ENCODE data around the gene HDAC9.

Gene HDAC9

DNA sequence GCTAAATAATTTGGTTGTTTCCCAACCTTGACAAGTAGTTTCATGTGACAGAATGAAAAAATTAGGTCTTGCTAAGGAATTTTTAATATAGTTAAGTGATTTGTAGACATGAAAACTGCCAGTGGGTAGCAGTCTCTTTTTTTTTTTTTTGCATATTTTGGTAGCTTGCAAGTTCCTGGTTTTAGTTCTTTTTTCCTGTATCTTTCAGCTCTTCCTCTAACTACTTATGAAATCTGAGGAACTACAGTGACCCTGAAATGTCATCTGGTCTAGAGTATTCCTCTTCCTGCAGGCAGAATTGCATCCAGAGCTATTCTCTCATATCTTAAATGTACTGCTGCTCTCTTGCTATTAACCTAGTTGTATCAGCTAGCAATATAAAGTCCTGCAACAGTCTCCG, 160.4 kb downstream of the HDAC9 start:
- H3K4me3 ChIP-seq: no peak overlapping the region
- no peak overlapping the region for H3K9ac ChIP-seq
- H3K9me3 ChIP-seq: no peaks in the 10 kb centered on the region
- H3K4me1 ChIP-seq: no peaks in the 10 kb centered on the region
- H3K27me3 ChIP-seq: no peaks in the 10 kb centered on the region
- peaks cover 69% of the 10 kb centered on the region for H3K36me3 ChIP-seq
- no peak overlapping the region for H3K4me2 ChIP-seq
- H3K27ac ChIP-seq: no peak overlapping the region
- TF ChIP-seq Cebpa-rat (IDR thresholded peaks at IDR 0.05): no peak
- H4K20me1 ChIP-seq: no peaks in the 10 kb centered on the region

DNA sequence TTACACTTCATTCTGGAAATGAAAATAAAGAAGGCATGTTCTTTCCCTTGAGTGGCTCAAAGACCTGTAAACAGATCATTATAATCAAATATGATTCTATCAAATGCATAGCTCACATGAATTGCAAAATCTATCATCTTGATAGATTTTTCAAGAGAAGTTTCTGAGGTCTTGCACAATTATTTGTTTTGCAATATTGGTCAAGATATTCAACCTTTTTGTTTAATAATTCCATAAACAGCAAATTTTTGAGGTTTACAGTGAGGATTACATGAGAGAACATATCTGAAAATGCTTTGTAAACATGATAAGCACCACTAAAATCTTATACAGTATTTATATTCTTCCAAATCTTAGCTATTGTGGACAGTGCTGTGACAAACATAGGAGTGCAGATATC, 160.8 kb downstream of the HDAC9 start:
- no peak overlapping the region for H3K27ac ChIP-seq
- peaks cover 70% of the 10 kb centered on the region for H3K36me3 ChIP-seq
- H3K27me3 ChIP-seq: no peaks in the 10 kb centered on the region
- no peak for TF ChIP-seq Cebpa-rat (IDR thresholded peaks at IDR 0.05)
- H3K4me2 ChIP-seq: no peak overlapping the region
- H3K4me1 ChIP-seq: no peaks in the 10 kb centered on the region
- H3K9ac ChIP-seq: no peak overlapping the region
- no peaks in the 10 kb centered on the region for H3K9me3 ChIP-seq
- no peak overlapping the region for H3K4me3 ChIP-seq
- no peaks in the 10 kb centered on the region for H4K20me1 ChIP-seq

DNA sequence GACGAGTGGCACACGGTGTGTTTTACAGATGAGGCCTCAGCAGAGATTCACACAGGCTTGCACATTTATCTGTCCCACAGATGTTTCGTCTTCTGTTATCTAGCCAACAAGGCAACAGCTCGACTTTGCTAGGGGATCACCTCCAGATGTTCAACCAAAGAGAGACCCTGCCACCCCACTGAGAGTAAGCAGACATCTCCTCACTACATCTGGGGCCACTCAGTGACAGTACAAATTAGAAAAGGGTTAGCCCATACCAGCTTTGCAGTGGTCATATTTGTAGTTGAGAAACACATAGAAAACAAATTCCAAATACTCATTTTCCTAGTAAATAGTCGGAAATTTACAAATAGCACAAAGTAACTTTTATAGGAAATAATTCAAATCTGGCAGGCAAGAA, 164.2 kb downstream of the HDAC9 start:
- TF ChIP-seq Cebpa-rat (IDR thresholded peaks at IDR 0.05): no peak
- Histone ChIP-seq H4K20me1 (no peaks in the 10 kb centered on the region), H3K36me3 (peaks cover 61% of the 10 kb centered on the region), H3K9me3 (no peaks in the 10 kb centered on the region), H3K27ac (no peak overlapping the region), H3K27me3 (no peaks in the 10 kb centered on the region), H3K9ac (no peak overlapping the region), H3K4me1 (peaks cover 13% of the 10 kb centered on the region), H3K4me2 (no peak overlapping the region), H3K4me3 (no peak overlapping the region)

DNA sequence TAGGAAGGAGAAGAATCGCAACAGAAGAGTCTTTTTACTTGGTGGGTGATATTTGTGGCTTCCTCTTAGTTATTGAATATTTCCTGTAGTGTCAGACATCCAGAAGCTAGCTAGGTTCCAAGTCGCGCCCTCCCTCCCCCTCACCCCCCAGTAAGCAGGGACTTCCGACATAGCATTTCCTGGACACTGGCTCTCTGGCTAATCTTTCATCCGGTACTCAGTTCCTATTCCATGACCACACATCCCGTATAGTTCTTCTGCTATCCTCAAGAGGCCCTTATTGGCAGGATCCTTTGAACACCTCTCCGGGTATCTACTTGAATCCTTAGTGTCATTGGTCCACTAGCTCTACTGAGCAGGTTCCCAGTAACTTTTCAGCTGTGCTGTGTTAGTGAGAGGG, 167.8 kb downstream of the HDAC9 start:
- Histone ChIP-seq H3K4me2 (peak overlapping the region; percentile 27), H3K27me3 (no peaks in the 10 kb centered on the region)
- TF ChIP-seq Cebpa-rat (IDR thresholded peaks at IDR 0.05): no peak

DNA sequence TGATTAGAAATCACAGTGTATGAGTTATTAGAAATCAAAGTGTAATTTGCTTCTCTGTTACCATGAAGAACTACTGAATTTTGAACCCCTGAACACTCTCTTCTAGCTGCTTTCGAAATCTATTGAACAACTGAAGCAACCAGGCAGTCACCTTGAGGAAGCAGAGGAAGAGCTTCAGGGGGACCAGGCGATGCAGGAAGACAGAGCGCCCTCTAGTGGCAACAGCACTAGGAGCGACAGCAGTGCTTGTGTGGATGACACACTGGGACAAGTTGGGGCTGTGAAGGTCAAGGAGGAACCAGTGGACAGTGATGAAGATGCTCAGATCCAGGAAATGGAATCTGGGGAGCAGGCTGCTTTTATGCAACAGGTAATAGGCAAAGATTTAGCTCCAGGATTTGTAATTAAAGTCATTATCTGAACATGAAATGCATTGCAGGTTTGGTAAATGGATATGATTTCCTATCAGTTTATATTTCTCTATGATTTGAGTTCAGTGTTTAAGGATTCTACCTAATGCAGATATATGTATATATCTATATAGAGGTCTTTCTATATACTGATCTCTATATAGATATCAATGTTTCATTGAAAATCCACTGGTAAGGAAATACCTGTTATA, 170.7 kb downstream of the HDAC9 start:
- Histone ChIP-seq H3K9ac (no peak overlapping the region), H3K4me1 (peaks cover 13% of the 10 kb centered on the region), H3K36me3 (peaks cover 35% of the 10 kb centered on the region), H3K4me2 (no peak overlapping the region), H3K9me3 (no peaks in the 10 kb centered on the region), H3K27me3 (no peaks in the 10 kb centered on the region), H3K27ac (no peak overlapping the region), H4K20me1 (no peaks in the 10 kb centered on the region), H3K4me3 (no peak overlapping the region)
- TF ChIP-seq Cebpa-rat (IDR thresholded peaks at IDR 0.05): no peak

More for the DNA sequence above, 167.8 kb downstream of the HDAC9 start:
- no peaks in the 10 kb centered on the region for H4K20me1 ChIP-seq
- H3K4me1 ChIP-seq: peaks cover 13% of the 10 kb centered on the region
- no peaks in the 10 kb centered on the region for H3K9me3 ChIP-seq
- H3K4me3 ChIP-seq: no peak overlapping the region
- no peak overlapping the region for H3K9ac ChIP-seq
- H3K27ac ChIP-seq: no peak overlapping the region
- H3K36me3 ChIP-seq: peaks cover 47% of the 10 kb centered on the region

DNA sequence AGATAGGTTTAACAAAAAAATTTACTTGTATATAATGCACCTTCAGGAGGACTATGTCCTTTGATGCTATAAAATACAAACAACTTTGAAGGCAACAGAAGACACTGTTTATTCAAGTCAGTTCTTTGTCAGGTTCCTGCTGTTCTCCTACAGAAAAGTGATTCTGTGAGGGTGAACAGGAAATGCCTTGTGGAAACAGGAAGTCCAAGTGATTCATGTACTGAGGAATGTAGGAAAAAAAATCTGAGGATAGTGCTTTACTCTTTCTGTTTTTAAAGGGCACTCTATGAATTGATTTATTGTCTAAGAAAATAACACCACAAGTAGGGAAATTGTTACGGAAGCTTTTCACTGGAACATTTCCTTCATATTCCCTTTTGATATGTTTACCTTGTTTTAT, 171.9 kb downstream of the HDAC9 start:
- Histone ChIP-seq H3K27ac (no peak overlapping the region), H3K27me3 (no peaks in the 10 kb centered on the region), H3K36me3 (peaks cover 40% of the 10 kb centered on the region), H4K20me1 (no peaks in the 10 kb centered on the region), H3K9me3 (no peaks in the 10 kb centered on the region), H3K4me1 (peaks cover 10% of the 10 kb centered on the region), H3K4me2 (no peak overlapping the region), H3K9ac (no peak overlapping the region), H3K4me3 (no peak overlapping the region)
- TF ChIP-seq Cebpa-rat (IDR thresholded peaks at IDR 0.05): no peak

DNA sequence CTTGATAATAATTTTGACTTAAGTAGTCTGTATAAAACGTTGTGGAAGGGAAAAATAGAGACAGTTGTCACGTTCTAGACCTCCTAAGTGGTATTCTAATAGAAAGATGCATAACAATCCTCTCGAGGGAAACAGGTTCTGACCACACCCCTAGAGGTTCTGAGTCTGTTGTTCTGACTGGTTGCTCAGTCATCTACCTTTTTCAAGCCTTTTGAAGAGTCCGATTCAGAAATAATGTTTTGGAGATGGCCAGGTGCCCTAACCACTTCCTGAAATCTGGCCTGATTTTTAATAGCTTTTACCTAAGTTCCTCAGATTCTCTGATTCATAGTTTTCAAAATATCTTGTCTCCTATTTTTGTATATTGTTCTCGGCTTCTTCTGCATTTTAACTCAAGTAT, 175.6 kb downstream of the HDAC9 start:
- Histone ChIP-seq H3K27me3 (no peaks in the 10 kb centered on the region), H3K4me3 (no peak overlapping the region), H3K9me3 (no peaks in the 10 kb centered on the region), H4K20me1 (no peaks in the 10 kb centered on the region), H3K9ac (no peak overlapping the region), H3K4me2 (no peak overlapping the region), H3K4me1 (no peaks in the 10 kb centered on the region), H3K36me3 (peaks cover 49% of the 10 kb centered on the region; the same call in 1 of the 2 replicates), H3K27ac (no peak overlapping the region)
- TF ChIP-seq Cebpa-rat (IDR thresholded peaks at IDR 0.05): no peak

DNA sequence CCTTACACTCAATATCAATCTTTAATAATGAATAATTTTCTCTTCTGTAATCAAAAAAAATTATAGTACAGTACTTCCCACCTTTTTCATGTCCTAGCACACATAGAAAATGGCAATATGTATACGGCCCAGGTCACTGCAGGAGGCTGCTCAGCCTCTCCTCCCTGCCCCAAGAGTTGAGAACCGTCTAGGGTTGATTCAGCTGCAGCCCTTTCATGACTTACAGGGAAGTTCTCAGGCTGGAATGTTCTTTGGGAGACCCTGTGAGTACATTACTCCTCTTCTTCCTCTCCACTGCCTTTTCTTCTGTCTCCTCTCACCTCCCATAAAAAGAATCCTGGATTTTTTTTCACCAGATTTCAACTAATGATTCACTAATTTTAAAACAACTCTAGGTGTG, 180.0 kb downstream of the HDAC9 start:
- peaks cover 3% of the 10 kb centered on the region for H3K9me3 ChIP-seq
- H3K9ac ChIP-seq: no peak overlapping the region
- H3K4me2 ChIP-seq: no peak overlapping the region
- H3K4me1 ChIP-seq: peaks cover 12% of the 10 kb centered on the region; the same call in 1 of the 2 replicates
- H3K4me3 ChIP-seq: no peak overlapping the region
- no peaks in the 10 kb centered on the region for H3K27me3 ChIP-seq
- H3K27ac ChIP-seq: no peak overlapping the region
- no peak for TF ChIP-seq Cebpa-rat (IDR thresholded peaks at IDR 0.05)
- no peaks in the 10 kb centered on the region for H4K20me1 ChIP-seq
- H3K36me3 ChIP-seq: peaks cover 43% of the 10 kb centered on the region; the same call in 1 of the 2 replicates

DNA sequence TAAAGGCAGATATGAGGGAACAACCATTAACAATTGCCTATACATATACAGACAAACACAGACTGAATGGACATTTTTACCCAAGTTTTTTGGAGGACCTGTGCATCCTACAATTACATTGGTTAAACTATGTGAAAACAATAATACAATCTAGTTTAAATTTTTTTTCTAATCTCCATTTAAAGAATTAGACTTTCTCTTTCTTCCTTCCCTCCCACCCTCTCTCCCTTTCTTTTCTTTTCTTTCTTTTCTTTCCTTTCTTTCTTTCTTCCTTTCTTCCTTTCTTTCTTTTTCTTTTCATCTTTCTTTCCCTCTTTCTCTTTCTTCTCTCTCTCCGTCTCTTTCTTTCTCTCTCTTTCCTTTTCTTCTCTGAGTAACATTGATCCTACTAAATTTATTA, 183.7 kb downstream of the HDAC9 start:
- H3K36me3 ChIP-seq: peaks cover 28% of the 10 kb centered on the region; the same call in 1 of the 2 replicates
- peaks cover 12% of the 10 kb centered on the region; the same call in 1 of the 2 replicates for H3K4me1 ChIP-seq
- H3K4me3 ChIP-seq: no peak overlapping the region
- H3K9ac ChIP-seq: no peak overlapping the region
- H3K27me3 ChIP-seq: no peaks in the 10 kb centered on the region
- H3K27ac ChIP-seq: no peak overlapping the region
- no peaks in the 10 kb centered on the region for H4K20me1 ChIP-seq
- no peak for TF ChIP-seq Cebpa-rat (IDR thresholded peaks at IDR 0.05)
- peaks cover 3% of the 10 kb centered on the region for H3K9me3 ChIP-seq
- H3K4me2 ChIP-seq: no peak overlapping the region

DNA sequence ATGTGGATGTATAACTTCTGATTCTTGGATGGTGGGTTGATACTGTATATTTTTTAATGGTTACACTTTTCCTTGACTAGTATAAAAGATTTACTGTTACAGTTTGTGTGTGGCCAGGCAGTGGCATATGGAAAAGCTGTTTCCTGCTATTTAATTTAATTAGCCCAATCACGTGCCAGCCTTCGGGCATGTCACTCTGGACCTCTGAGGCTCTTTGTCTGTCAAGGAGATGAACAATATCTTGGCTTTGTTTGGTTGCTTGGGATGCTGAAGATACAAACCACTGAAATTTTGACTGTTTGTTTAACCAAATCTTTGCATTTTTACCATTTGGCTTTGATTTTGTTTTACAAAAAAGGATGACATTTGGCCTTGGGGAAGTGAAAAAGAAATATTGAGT, 185.0 kb downstream of the HDAC9 start:
- Histone ChIP-seq H3K4me2 (no peak overlapping the region), H3K9ac (no peak overlapping the region), H3K4me1 (peaks cover 12% of the 10 kb centered on the region; the same call in 1 of the 2 replicates), H3K9me3 (peaks cover 3% of the 10 kb centered on the region), H3K4me3 (no peak overlapping the region), H3K27ac (no peak overlapping the region), H3K36me3 (peaks cover 21% of the 10 kb centered on the region; the same call in 1 of the 2 replicates), H3K27me3 (no peaks in the 10 kb centered on the region), H4K20me1 (no peaks in the 10 kb centered on the region)
- TF ChIP-seq Cebpa-rat (IDR thresholded peaks at IDR 0.05): no peak

DNA sequence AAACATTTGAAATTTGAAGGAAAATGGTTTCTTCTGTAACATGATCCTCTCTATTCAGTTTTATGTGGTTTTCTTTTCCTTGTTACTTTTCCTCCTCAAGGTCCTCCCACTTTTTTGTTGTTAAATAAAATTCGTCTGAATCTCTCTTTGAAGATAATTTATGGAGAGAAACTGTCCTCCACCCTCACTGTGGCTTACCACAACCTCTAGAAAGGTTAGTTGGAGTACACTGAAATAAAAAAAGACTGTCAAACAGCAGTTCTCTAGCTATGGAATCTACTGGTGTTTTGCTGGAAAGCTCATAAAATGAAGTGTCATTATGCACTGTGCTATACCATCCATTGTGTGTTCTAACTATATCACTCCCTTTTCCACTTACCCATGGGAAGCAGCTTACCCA, 189.4 kb downstream of the HDAC9 start:
- Histone ChIP-seq H3K4me2 (no peak overlapping the region), H3K4me3 (no peak overlapping the region), H3K27me3 (no peaks in the 10 kb centered on the region), H3K9ac (no peak overlapping the region), H3K9me3 (no peaks in the 10 kb centered on the region; the same call in 1 of the 2 replicates), H4K20me1 (no peaks in the 10 kb centered on the region), H3K36me3 (peaks cover 11% of the 10 kb centered on the region; the same call in 1 of the 2 replicates), H3K27ac (no peak overlapping the region), H3K4me1 (no peaks in the 10 kb centered on the region)
- no peak for TF ChIP-seq Cebpa-rat (IDR thresholded peaks at IDR 0.05)
